Measurements from ENCODE around the gene ANKRD52.

ANKRD52 gene

GRCh38 chr12:56243731-56244181 lies 14.4 kb downstream of the ANKRD52 start:
- no peak for DNase-seq (ENCODE audit: low read depth)
- no peak overlapping the region for H3K4me3 ChIP-seq (ENCODE audit: low read depth, low read length)
- TF ChIP-seq, protein P1, sequence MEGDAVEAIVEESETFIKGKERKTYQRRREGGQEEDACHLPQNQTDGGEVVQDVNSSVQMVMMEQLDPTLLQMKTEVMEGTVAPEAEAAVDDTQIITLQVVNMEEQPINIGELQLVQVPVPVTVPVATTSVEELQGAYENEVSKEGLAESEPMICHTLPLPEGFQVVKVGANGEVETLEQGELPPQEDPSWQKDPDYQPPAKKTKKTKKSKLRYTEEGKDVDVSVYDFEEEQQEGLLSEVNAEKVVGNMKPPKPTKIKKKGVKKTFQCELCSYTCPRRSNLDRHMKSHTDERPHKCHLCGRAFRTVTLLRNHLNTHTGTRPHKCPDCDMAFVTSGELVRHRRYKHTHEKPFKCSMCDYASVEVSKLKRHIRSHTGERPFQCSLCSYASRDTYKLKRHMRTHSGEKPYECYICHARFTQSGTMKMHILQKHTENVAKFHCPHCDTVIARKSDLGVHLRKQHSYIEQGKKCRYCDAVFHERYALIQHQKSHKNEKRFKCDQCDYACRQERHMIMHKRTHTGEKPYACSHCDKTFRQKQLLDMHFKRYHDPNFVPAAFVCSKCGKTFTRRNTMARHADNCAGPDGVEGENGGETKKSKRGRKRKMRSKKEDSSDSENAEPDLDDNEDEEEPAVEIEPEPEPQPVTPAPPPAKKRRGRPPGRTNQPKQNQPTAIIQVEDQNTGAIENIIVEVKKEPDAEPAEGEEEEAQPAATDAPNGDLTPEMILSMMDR (IDR thresholded peaks at IDR 0.05; ENCODE audit: low read depth, low read length, missing control alignments) = no peak

DNA sequence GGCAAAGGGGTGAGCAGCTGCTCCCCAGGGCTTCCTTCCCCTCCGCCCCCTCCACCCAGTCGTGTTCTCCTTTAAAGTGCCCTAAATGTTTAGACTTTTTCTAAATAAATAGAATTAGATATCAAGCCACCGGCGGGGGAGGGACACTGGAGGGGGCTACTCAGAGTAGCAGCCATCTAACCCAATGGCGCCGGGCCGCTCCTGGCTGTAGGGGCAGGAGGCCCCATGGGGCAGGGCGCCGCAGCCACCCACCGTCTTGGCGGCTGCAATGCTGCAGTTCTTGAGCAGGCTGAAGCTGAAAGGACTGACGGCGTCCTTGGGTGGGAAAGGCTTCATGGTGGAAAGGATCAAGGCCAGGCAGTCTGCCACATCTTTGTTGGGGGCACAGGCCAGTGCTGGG lies 15.2 kb downstream of the ANKRD52 start:
- DNase-seq (ENCODE audit: low read depth) = no peak
- no peak overlapping the region for H3K4me3 ChIP-seq (ENCODE audit: low read depth, low read length)
- TF ChIP-seq, protein P1 (IDR thresholded peaks at IDR 0.05; ENCODE audit: low read depth, low read length, missing control alignments) = no peak

- DNase-seq (ENCODE audit: low read depth) = no peak
- TF ChIP-seq, protein P1 (IDR thresholded peaks at IDR 0.05; ENCODE audit: low read depth, low read length, missing control alignments) = no peak
- no peak overlapping the region for H3K4me3 ChIP-seq (ENCODE audit: low read depth, low read length)
Measured at GRCh38 chr12:56241424-56242303, 16.5 kb downstream of the ANKRD52 start.

GRCh38 chr12:56237552-56237951 lies 20.6 kb downstream of the ANKRD52 start:
- TF ChIP-seq, protein P1 (IDR thresholded peaks at IDR 0.05; ENCODE audit: low read depth, low read length, missing control alignments) = no peak
- DNase-seq (ENCODE audit: low read depth) = no peak
- H3K4me3 ChIP-seq (ENCODE audit: low read depth, low read length) = no peak overlapping the region

- TF ChIP-seq, protein P1 (IDR thresholded peaks at IDR 0.05; ENCODE audit: low read depth, low read length, missing control alignments) = no peak
Measured at GRCh38 chr12:56236985-56237384, 21.2 kb downstream of the ANKRD52 start.

GRCh38 chr12:56236091-56236490 lies 22.1 kb downstream of the ANKRD52 start:
- TF ChIP-seq, protein P1 (IDR thresholded peaks at IDR 0.05; ENCODE audit: low read depth, low read length, missing control alignments) = no peak
- no peak overlapping the region for H3K4me3 ChIP-seq (ENCODE audit: low read depth, low read length)

More at GRCh38 chr12:56236985-56237384, 21.2 kb downstream of the ANKRD52 start:
- H3K4me3 ChIP-seq (ENCODE audit: low read depth, low read length) = no peak overlapping the region
- DNase-seq (ENCODE audit: low read depth) = no peak

More at GRCh38 chr12:56236091-56236490, 22.1 kb downstream of the ANKRD52 start:
- no peak for DNase-seq (ENCODE audit: low read depth)

All from GM12864 (cell line).